ENCODE results near the gene SLC12A2. TPM values are rescaled to one million over a fixed set of nuclear protein-coding genes. Genes with fewer than 3 reads are reported as not detected.

Gene SLC12A2
- total RNA-seq, 2 experiments from 2014 or later: 13.7 to 16.4 TPM

DNA sequence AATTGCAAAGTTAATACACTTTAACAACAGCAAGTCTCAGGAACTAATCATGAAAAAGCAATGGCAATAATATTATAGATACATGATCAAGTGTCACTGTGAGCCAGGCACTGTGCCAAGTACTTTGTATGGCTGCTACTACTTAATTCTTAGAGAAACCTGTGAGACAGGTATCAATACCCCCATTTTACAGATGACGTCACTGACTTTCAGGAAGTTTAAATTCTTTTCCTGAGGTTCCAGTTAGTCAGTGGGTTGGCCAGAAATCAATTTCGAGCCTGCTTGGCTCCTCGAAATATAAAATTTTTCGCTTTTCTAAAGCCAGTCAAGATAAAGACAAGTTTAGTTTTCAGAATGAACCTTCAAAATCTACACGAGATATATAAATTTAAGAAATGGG is 130.3 kb downstream of the SLC12A2 start:
- ChIA-PET CTCF (interaction anchor here (1.9 kb wide), 1 partner anchor 12 kb away, joined by 4 read pairs; no protein-coding TSS in a partner anchor), POLR2A (no interaction called here)
- Mint-ChIP-seq H3K27me3 (peaks cover 3% of the 10 kb centered on the region), H3K4me1 (ENCODE audit: low read depth) (no peaks in the 10 kb centered on the region), H3K9me3 (no peaks in the 10 kb centered on the region), H3K4me3 (no peak overlapping the region), H3K36me3 (ENCODE audit: low read depth) (no peaks in the 10 kb centered on the region), H3K27ac (no peak overlapping the region)
- Histone ChIP-seq H3K36me3 (ENCODE audit: insufficient read depth, low read length) (no peaks in the 10 kb centered on the region), H3K27me3 (ENCODE audit: control insufficient read depth in 1 of 2, insufficient read depth in 2 of 2, low read length in 2 of 2) (no peaks in the 10 kb centered on the region), H3K4me3 (ENCODE audit: low read length) (no peak overlapping the region), H3K4me1 (ENCODE audit: insufficient read depth, low read length) (no peaks in the 10 kb centered on the region), H3K9me3 (ENCODE audit: control insufficient read depth in 1 of 2, insufficient read depth in 1 of 2, low read length in 2 of 2) (no peaks in the 10 kb centered on the region), H3K27ac (ENCODE audit: low read depth in 1 of 2, low read length in 2 of 2) (no peak overlapping the region)
- DNase-seq (no peak), ATAC-seq (ENCODE audit: poor library complexity) (no peak)
- intact Hi-C loops (cut with DNase I, micrococcal nuclease): loop anchor here (2.0 to 5.0 kb wide), 5 partner anchors 463 to 1639 kb away; no protein-coding TSS in a partner anchor
- TF ChIP-seq, protein P1, sequence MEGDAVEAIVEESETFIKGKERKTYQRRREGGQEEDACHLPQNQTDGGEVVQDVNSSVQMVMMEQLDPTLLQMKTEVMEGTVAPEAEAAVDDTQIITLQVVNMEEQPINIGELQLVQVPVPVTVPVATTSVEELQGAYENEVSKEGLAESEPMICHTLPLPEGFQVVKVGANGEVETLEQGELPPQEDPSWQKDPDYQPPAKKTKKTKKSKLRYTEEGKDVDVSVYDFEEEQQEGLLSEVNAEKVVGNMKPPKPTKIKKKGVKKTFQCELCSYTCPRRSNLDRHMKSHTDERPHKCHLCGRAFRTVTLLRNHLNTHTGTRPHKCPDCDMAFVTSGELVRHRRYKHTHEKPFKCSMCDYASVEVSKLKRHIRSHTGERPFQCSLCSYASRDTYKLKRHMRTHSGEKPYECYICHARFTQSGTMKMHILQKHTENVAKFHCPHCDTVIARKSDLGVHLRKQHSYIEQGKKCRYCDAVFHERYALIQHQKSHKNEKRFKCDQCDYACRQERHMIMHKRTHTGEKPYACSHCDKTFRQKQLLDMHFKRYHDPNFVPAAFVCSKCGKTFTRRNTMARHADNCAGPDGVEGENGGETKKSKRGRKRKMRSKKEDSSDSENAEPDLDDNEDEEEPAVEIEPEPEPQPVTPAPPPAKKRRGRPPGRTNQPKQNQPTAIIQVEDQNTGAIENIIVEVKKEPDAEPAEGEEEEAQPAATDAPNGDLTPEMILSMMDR (IDR thresholded peaks at IDR 0.05): no peak

DNA sequence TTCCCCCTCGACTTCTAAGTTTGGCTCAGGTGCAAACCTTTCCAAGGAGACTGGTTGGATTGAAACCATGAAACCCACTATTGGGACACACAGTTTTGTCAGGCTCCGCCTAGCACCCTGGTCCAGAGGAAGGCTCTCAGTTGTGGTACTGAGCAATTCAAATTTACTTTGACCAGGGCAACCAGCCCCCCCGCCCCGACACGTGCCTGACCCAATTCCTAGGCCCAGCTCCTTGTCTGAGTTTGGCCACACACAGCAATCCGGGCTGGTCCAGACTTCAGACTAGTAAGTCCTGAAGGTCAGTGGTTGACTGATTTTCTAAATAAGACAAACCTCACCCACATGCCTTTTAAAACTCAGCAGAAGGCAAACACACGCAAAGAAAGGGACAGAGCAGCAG is 132.7 kb downstream of the SLC12A2 start:
- no peaks in the 10 kb centered on the region for H3K36me3 Mint-ChIP-seq (ENCODE audit: low read depth)
- Histone ChIP-seq H3K27me3 (ENCODE audit: control insufficient read depth in 1 of 2, insufficient read depth in 2 of 2, low read length in 2 of 2) (no peaks in the 10 kb centered on the region), H3K27ac (ENCODE audit: low read depth in 1 of 2, low read length in 2 of 2) (no peak overlapping the region), H3K9me3 (ENCODE audit: control insufficient read depth in 1 of 2, insufficient read depth in 1 of 2, low read length in 2 of 2) (no peaks in the 10 kb centered on the region), H3K36me3 (ENCODE audit: insufficient read depth, low read length) (no peaks in the 10 kb centered on the region), H3K4me1 (ENCODE audit: insufficient read depth, low read length) (no peaks in the 10 kb centered on the region), H3K4me3 (ENCODE audit: low read length) (no peak overlapping the region)
- ChIA-PET CTCF (no interaction called here), POLR2A (no interaction called here)
- TF ChIP-seq, protein P1 (IDR thresholded peaks at IDR 0.05): no peak
- intact Hi-C loops (cut with DNase I, micrococcal nuclease): no loop called here
- no peak overlapping the region for H3K27ac Mint-ChIP-seq
- H3K27me3 Mint-ChIP-seq: no peaks in the 10 kb centered on the region
- no peak overlapping the region for H3K4me3 Mint-ChIP-seq
- ATAC-seq (ENCODE audit: poor library complexity) (no peak), DNase-seq (no peak)
- no peaks in the 10 kb centered on the region for H3K4me1 Mint-ChIP-seq (ENCODE audit: low read depth)
- no peaks in the 10 kb centered on the region for H3K9me3 Mint-ChIP-seq

DNA sequence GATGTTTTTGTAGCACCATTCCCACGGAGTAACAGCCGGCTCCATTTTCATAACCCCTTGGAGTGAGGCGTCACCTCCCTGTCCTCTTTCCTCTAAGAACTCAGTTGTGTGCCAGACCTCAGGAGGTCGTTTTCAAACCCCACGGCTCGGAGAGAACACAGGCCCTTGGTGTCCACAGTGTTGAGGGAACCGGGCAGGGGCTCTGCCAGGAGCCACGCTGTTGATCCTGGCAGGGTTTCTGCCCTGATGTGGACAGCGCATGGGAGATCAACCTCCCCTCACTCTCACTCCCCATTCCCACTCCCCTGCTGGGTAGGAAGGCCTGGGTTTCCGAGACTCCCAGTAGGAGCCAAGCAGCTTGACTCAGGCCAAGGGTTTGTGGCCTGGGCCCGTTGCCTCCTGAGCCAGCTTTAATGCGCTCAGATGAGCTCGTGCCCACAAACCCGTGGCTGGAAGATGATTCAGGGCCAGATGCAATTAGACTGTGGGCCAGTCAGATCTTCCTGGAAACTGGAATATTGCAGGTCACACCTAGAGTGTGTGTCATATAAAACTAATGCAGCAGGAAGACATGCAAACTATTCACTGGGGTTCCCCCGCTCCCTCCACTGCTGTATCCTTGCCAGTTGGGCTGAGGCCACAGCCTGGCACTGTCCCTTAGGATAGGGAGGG is 133.4 kb downstream of the SLC12A2 start:
- no peaks in the 10 kb centered on the region for H3K9me3 ChIP-seq (ENCODE audit: control insufficient read depth in 1 of 2, insufficient read depth in 1 of 2, low read length in 2 of 2)
- ChIA-PET POLR2A (no interaction called here), CTCF (no interaction called here)
- ATAC-seq (ENCODE audit: poor library complexity): no peak
- Mint-ChIP-seq H3K27me3 (no peaks in the 10 kb centered on the region), H3K27ac (no peak overlapping the region), H3K9me3 (no peaks in the 10 kb centered on the region), H3K36me3 (ENCODE audit: low read depth) (no peaks in the 10 kb centered on the region), H3K4me1 (ENCODE audit: low read depth) (no peaks in the 10 kb centered on the region), H3K4me3 (no peak overlapping the region)
- H3K4me3 ChIP-seq (ENCODE audit: low read length): no peak overlapping the region
- H3K27ac ChIP-seq (ENCODE audit: low read depth in 1 of 2, low read length in 2 of 2): no peak overlapping the region
- intact Hi-C loops (cut with DNase I, micrococcal nuclease): no loop called here
- TF ChIP-seq, protein P1 (IDR thresholded peaks at IDR 0.05): no peak
- no peaks in the 10 kb centered on the region for H3K4me1 ChIP-seq (ENCODE audit: insufficient read depth, low read length)
- H3K27me3 ChIP-seq (ENCODE audit: control insufficient read depth in 1 of 2, insufficient read depth in 2 of 2, low read length in 2 of 2): no peaks in the 10 kb centered on the region
- DNase-seq: no peak
- no peaks in the 10 kb centered on the region for H3K36me3 ChIP-seq (ENCODE audit: insufficient read depth, low read length)

Data from CD4-positive, alpha-beta T cell (primary cell).